Ectodermal cell (in vitro differentiated cells): ENCODE results near the gene PCIF1.

ENCODE experiments used
- H3K27ac ChIP-seq: 2 replicates; pipeline ENCODE4 v1.7.0; 2013; ENCODE audit warnings: mild to moderate bottlenecking, low read depth, low read length; ENCODE audit not compliant: insufficient read depth, poor library complexity, severe bottlenecking
- H3K27me3 ChIP-seq: 2 replicates; pipeline ENCODE4 v1.7.0; 2013; ENCODE audit warnings: mild to moderate bottlenecking, low read length; ENCODE audit not compliant: insufficient read depth, control insufficient read depth, poor library complexity, severe bottlenecking
- H3K36me3 ChIP-seq: one replicate; pipeline ENCODE4 v1.7.0; 2013; ENCODE audit warnings: low read length; ENCODE audit not compliant: control insufficient read depth, insufficient read depth
- H3K4me1 ChIP-seq: one replicate; pipeline ENCODE4 v1.7.0; 2013; ENCODE audit warnings: low read length; ENCODE audit not compliant: control insufficient read depth, insufficient read depth
- H3K4me3 ChIP-seq: 2 replicates; pipeline ENCODE4 v1.7.0; 2013; ENCODE audit warnings: low read depth, low read length, control low read depth; ENCODE audit not compliant: insufficient read depth
- H3K9me3 ChIP-seq: 2 replicates; pipeline ENCODE4 v1.7.0; 2013; ENCODE audit warnings: mild to moderate bottlenecking, low read length, moderate library complexity; ENCODE audit not compliant: control insufficient read depth
- WGBS, 2 experiments: methylation state at CpG; one replicate each; pipeline ENCODE4 v1.1.7; 2013; ENCODE audit warnings: missing lambda C conversion rate in 2 of 2; 5-methylcytosine and 5-hydroxymethylcytosine counted together

The PCIF1 gene

GRCh38 chr20:45940469-45940868 is 6.0 kb downstream of the PCIF1 start:
- Histone ChIP-seq H3K9me3 (no peaks in the 10 kb centered on the region), H3K36me3 (peaks cover 49% of the 10 kb centered on the region), H3K4me1 (no peaks in the 10 kb centered on the region), H3K27ac (no peak overlapping the region), H3K27me3 (no peaks in the 10 kb centered on the region), H3K4me3 (no peak overlapping the region)
- 95 to 96% methylated on average over 13 of the region's 13 CpGs for WGBS, 2 experiments

- Histone ChIP-seq H3K27me3 (no peaks in the 10 kb centered on the region), H3K9me3 (no peaks in the 10 kb centered on the region), H3K4me1 (no peaks in the 10 kb centered on the region), H3K27ac (no peak overlapping the region), H3K36me3 (peaks cover 60% of the 10 kb centered on the region), H3K4me3 (no peak overlapping the region)
- 95 to 98% methylated on average over 6 of the region's 6 CpGs for WGBS, 2 experiments
Measured at GRCh38 chr20:45943613-45944012, 9.1 kb downstream of the PCIF1 start.

GRCh38 chr20:45944151-45944964 is 9.9 kb downstream of the PCIF1 start:
- no peak overlapping the region for H3K27ac ChIP-seq
- WGBS, 2 experiments: 96% methylated on average over 15 of the region's 15 CpGs
- H3K4me3 ChIP-seq: no peak overlapping the region
- no peaks in the 10 kb centered on the region for H3K27me3 ChIP-seq
- no peaks in the 10 kb centered on the region for H3K4me1 ChIP-seq
- H3K9me3 ChIP-seq: no peaks in the 10 kb centered on the region
- H3K36me3 ChIP-seq: peaks cover 62% of the 10 kb centered on the region

- Histone ChIP-seq H3K27me3 (no peaks in the 10 kb centered on the region), H3K4me3 (no peak overlapping the region), H3K4me1 (no peaks in the 10 kb centered on the region), H3K27ac (no peak overlapping the region), H3K36me3 (peaks cover 67% of the 10 kb centered on the region), H3K9me3 (no peaks in the 10 kb centered on the region)
- 95 to 96% methylated on average over 19 of the region's 19 CpGs for WGBS, 2 experiments
Measured at GRCh38 chr20:45944965-45945677, 10.6 kb downstream of the PCIF1 start.

GRCh38 chr20:45945678-45946148 is 11.2 kb downstream of the PCIF1 start:
- Histone ChIP-seq H3K4me1 (no peaks in the 10 kb centered on the region), H3K9me3 (no peaks in the 10 kb centered on the region), H3K27ac (no peak overlapping the region), H3K36me3 (peaks cover 69% of the 10 kb centered on the region), H3K27me3 (no peaks in the 10 kb centered on the region), H3K4me3 (no peak overlapping the region)
- 94 to 95% methylated on average over 13 of the region's 13 CpGs for WGBS, 2 experiments

- H3K36me3 ChIP-seq: peaks cover 63% of the 10 kb centered on the region
Measured at GRCh38 chr20:45946149-45946970, 11.9 kb downstream of the PCIF1 start.

GRCh38 chr20:45947110-45947866 is 12.8 kb downstream of the PCIF1 start:
- 97% methylated on average over 29 of the region's 29 CpGs for WGBS, 2 experiments
- Histone ChIP-seq H3K36me3 (peaks cover 71% of the 10 kb centered on the region), H3K27ac (no peak overlapping the region), H3K9me3 (no peaks in the 10 kb centered on the region), H3K27me3 (no peaks in the 10 kb centered on the region), H3K4me1 (no peaks in the 10 kb centered on the region), H3K4me3 (no peak overlapping the region)

More at GRCh38 chr20:45946149-45946970, 11.9 kb downstream of the PCIF1 start:
- WGBS, 2 experiments: 94 to 95% methylated on average over 20 of the region's 20 CpGs
- no peaks in the 10 kb centered on the region for H3K9me3 ChIP-seq
- H3K27ac ChIP-seq: no peak overlapping the region
- H3K4me1 ChIP-seq: no peaks in the 10 kb centered on the region
- no peaks in the 10 kb centered on the region for H3K27me3 ChIP-seq
- H3K4me3 ChIP-seq: no peak overlapping the region

GRCh38 chr20:45948261-45948733 is 13.8 kb downstream of the PCIF1 start:
- H3K27ac ChIP-seq: no peak overlapping the region
- no peaks in the 10 kb centered on the region for H3K9me3 ChIP-seq
- WGBS, 2 experiments: 96 to 97% methylated on average over 7 of the region's 7 CpGs
- H3K36me3 ChIP-seq: peaks cover 68% of the 10 kb centered on the region
- H3K27me3 ChIP-seq: no peaks in the 10 kb centered on the region
- H3K4me3 ChIP-seq: no peak overlapping the region
- H3K4me1 ChIP-seq: no peaks in the 10 kb centered on the region

GRCh38 chr20:45948742-45949541 is 14.5 kb downstream of the PCIF1 start:
- no peaks in the 10 kb centered on the region for H3K9me3 ChIP-seq
- no peak overlapping the region for H3K27ac ChIP-seq
- no peaks in the 10 kb centered on the region for H3K27me3 ChIP-seq
- H3K36me3 ChIP-seq: peaks cover 66% of the 10 kb centered on the region
- no peaks in the 10 kb centered on the region for H3K4me1 ChIP-seq
- no peak overlapping the region for H3K4me3 ChIP-seq
- 95 to 97% methylated on average over 10 of the region's 10 CpGs for WGBS, 2 experiments
